Kidney tubule cell (primary cell): Measurements from ENCODE around the gene MELK.

Experiments used
- DNase-seq: peaks from one replicate; pipeline ENCODE4 v3.0.0-alpha.2; 2018; ENCODE audit warnings: low spot score

Gene MELK

GRCh38 chr9:36676091-36676490, 103.4 kb downstream of the MELK start:
- DNase-seq = no peak

GRCh38 chr9:36676778-36677485, 104.2 kb downstream of the MELK start:
- DNase-seq = no peak

GRCh38 chr9:36677611-36678010, 104.9 kb downstream of the MELK start:
- no peak for DNase-seq

- no peak for DNase-seq
These were observed 107.0 kb downstream of the MELK start for GRCh38 chr9:36679710-36680109.

GRCh38 chr9:36686471-36686870, 113.8 kb downstream of the MELK start:
- no peak for DNase-seq

GRCh38 chr9:36690412-36691168, 117.9 kb downstream of the MELK start:
- no peak for DNase-seq

- DNase-seq = no peak
These were observed 119.0 kb downstream of the MELK start for GRCh38 chr9:36691671-36692070.

GRCh38 chr9:36698984-36699383, 126.3 kb downstream of the MELK start:
- DNase-seq = no peak

GRCh38 chr9:36704148-36704547, 131.5 kb downstream of the MELK start:
- no peak for DNase-seq

- DNase-seq = no peak
These were observed 141.1 kb downstream of the MELK start for GRCh38 chr9:36713515-36714490.

GRCh38 chr9:36716496-36716895, 143.8 kb downstream of the MELK start:
- DNase-seq = no peak

GRCh38 chr9:36717276-36717675, 144.6 kb downstream of the MELK start:
- DNase-seq = no peak

- DNase-seq = no peak
These were observed 145.9 kb downstream of the MELK start for GRCh38 chr9:36718612-36719011.

- DNase-seq = no peak
These were observed 147.3 kb downstream of the MELK start for GRCh38 chr9:36720043-36720442.

GRCh38 chr9:36721846-36722588, 149.3 kb downstream of the MELK start:
- DNase-seq = no peak

- DNase-seq = no peak
These were observed 153.2 kb downstream of the MELK start for GRCh38 chr9:36725777-36726356.
